Stimulated activated naive B cell treated with anti-CD40 and anti-IgM and Interleukin-4, amounts not matched to agents 10 μg/mL and 1 μg/mL and 100 μg/mL, for 72 hours (primary cell): ENCODE measurements around the gene SYNGR1.

Experiments used
- ATAC-seq, 2 donors: fragments of 150-1000 bp; cut with Tn5 transposase; replicated peaks; 2 replicates each; pipeline ENCODE4 v1.10.0; 2021; ENCODE audit warnings: moderate library complexity in 1 of 2
- DNase-seq: peaks from one replicate; pipeline ENCODE4 v3.0.0; 2021
- H3K27ac Mint-ChIP-seq: one replicate; pipeline ENCODE4 v1.8.0; 2022; ENCODE audit warnings: mild to moderate bottlenecking, mixed read lengths
- H3K27me3 Mint-ChIP-seq, 2 donors: one replicate each; pipeline ENCODE4 v1.8.0; 2022; ENCODE audit warnings: mixed read lengths in 2 of 2
- H3K36me3 Mint-ChIP-seq, 2 donors: one replicate each; pipeline ENCODE4 v1.8.0; 2022; ENCODE audit warnings: mixed read lengths in 2 of 2, mild to moderate bottlenecking in 1 of 2
- H3K4me1 Mint-ChIP-seq, 2 donors: one replicate each; pipeline ENCODE4 v1.8.0; 2022; ENCODE audit warnings: mixed read lengths in 2 of 2, mild to moderate bottlenecking in 1 of 2
- H3K4me3 Mint-ChIP-seq, 2 donors: one replicate each; pipeline ENCODE4 v1.8.0; 2022; ENCODE audit warnings: mild to moderate bottlenecking in 2 of 2, mixed read lengths in 2 of 2, moderate library complexity in 1 of 2
- H3K9me3 Mint-ChIP-seq, 2 donors: one replicate each; pipeline ENCODE4 v1.8.0; 2022; ENCODE audit warnings: mixed read lengths in 2 of 2, mild to moderate bottlenecking in 1 of 2

Gene SYNGR1

GRCh38 chr22:39381930-39382329 is 32.1 kb downstream of the SYNGR1 start:
- ATAC-seq (no peak), DNase-seq (no peak)
- H3K27ac Mint-ChIP-seq: no peak overlapping the region
- peaks cover under 1% of the 10 kb centered on the region in 2 donors for H3K27me3 Mint-ChIP-seq
- no peak overlapping the region for H3K4me3 Mint-ChIP-seq
- no peaks in the 10 kb centered on the region for H3K9me3 Mint-ChIP-seq
- H3K4me1 Mint-ChIP-seq: peaks cover 9 to 24% of the 10 kb centered on the region in 2 donors
- H3K36me3 Mint-ChIP-seq: peaks cover 0 to 4% of the 10 kb centered on the region in 2 donors

- Mint-ChIP-seq H3K4me3 (no peak overlapping the region), H3K9me3 (peaks cover 0 to 2% of the 10 kb centered on the region in 2 donors), H3K27ac (no peak overlapping the region), H3K36me3 (peaks cover 0 to 7% of the 10 kb centered on the region in 2 donors), H3K27me3 (peaks cover 5% of the 10 kb centered on the region in 2 donors), H3K4me1 (peaks cover 14 to 29% of the 10 kb centered on the region in 2 donors)
- ATAC-seq (peak; percentile 76 to 90), DNase-seq (peak; percentile 45)
Observed at GRCh38 chr22:39382410-39382809, 32.6 kb downstream of the SYNGR1 start.

- ATAC-seq: no peak
- Mint-ChIP-seq H3K27me3 (peaks cover 5 to 6% of the 10 kb centered on the region in 2 donors), H3K9me3 (peaks cover 0 to 2% of the 10 kb centered on the region in 2 donors), H3K27ac (no peak overlapping the region), H3K4me1 (peaks cover 16 to 39% of the 10 kb centered on the region in 2 donors), H3K4me3 (no peak overlapping the region), H3K36me3 (peaks cover 0 to 4% of the 10 kb centered on the region in 2 donors)
- no peak for DNase-seq
Observed at GRCh38 chr22:39383841-39384625, 34.2 kb downstream of the SYNGR1 start.

GRCh38 chr22:39384750-39385480 is 35.1 kb downstream of the SYNGR1 start:
- DNase-seq: no peak
- peaks cover 5 to 6% of the 10 kb centered on the region in 2 donors for H3K27me3 Mint-ChIP-seq
- H3K4me1 Mint-ChIP-seq: peaks cover 16 to 39% of the 10 kb centered on the region in 2 donors
- no peak for ATAC-seq
- no peak overlapping the region for H3K4me3 Mint-ChIP-seq
- H3K27ac Mint-ChIP-seq: no peak overlapping the region
- peaks cover 0 to 4% of the 10 kb centered on the region in 2 donors for H3K36me3 Mint-ChIP-seq
- peaks cover 0 to 2% of the 10 kb centered on the region in 2 donors for H3K9me3 Mint-ChIP-seq

- Mint-ChIP-seq H3K27me3 (peaks cover 5 to 6% of the 10 kb centered on the region in 2 donors), H3K9me3 (peaks cover 0 to 2% of the 10 kb centered on the region in 2 donors), H3K4me1 (peaks cover 8 to 23% of the 10 kb centered on the region in 2 donors), H3K27ac (peak overlapping the region; percentile 89), H3K4me3 (peak overlapping the region; percentile 85 to 88), H3K36me3 (peaks cover 0 to 4% of the 10 kb centered on the region in 2 donors)
- peak; percentile 67 for DNase-seq
- peak; percentile 85 to 89 for ATAC-seq
Observed at GRCh38 chr22:39388261-39389011, 38.6 kb downstream of the SYNGR1 start.

- no peak for DNase-seq
- Mint-ChIP-seq H3K36me3 (peaks cover 0 to 4% of the 10 kb centered on the region in 2 donors), H3K4me3 (no peak overlapping the region), H3K27ac (no peak overlapping the region), H3K9me3 (peaks cover 0 to 2% of the 10 kb centered on the region in 2 donors), H3K27me3 (peaks cover 5 to 6% of the 10 kb centered on the region in 2 donors), H3K4me1 (peaks cover 8 to 22% of the 10 kb centered on the region in 2 donors)
- no peak for ATAC-seq
Observed at GRCh38 chr22:39389420-39389819, 39.6 kb downstream of the SYNGR1 start.

- H3K27me3 Mint-ChIP-seq: peaks cover under 1% of the 10 kb centered on the region in 2 donors
- H3K36me3 Mint-ChIP-seq: no peaks in the 10 kb centered on the region
- H3K9me3 Mint-ChIP-seq: no peaks in the 10 kb centered on the region
- no peak overlapping the region for H3K4me3 Mint-ChIP-seq
- DNase-seq (no peak), ATAC-seq (no peak)
- peaks cover 3 to 10% of the 10 kb centered on the region in 2 donors for H3K4me1 Mint-ChIP-seq
- no peak overlapping the region for H3K27ac Mint-ChIP-seq
Observed at GRCh38 chr22:39392341-39392948, 42.7 kb downstream of the SYNGR1 start.

GRCh38 chr22:39395936-39396796 is 46.4 kb downstream of the SYNGR1 start:
- H3K4me3 Mint-ChIP-seq: no peak overlapping the region
- no peak overlapping the region for H3K27ac Mint-ChIP-seq
- H3K27me3 Mint-ChIP-seq: no peaks in the 10 kb centered on the region
- DNase-seq: no peak
- H3K36me3 Mint-ChIP-seq: no peaks in the 10 kb centered on the region
- H3K4me1 Mint-ChIP-seq: peaks cover 3 to 5% of the 10 kb centered on the region in 2 donors
- H3K9me3 Mint-ChIP-seq: no peaks in the 10 kb centered on the region
- ATAC-seq: no peak

GRCh38 chr22:39396797-39397195 is 47.0 kb downstream of the SYNGR1 start:
- Mint-ChIP-seq H3K4me3 (no peak overlapping the region), H3K9me3 (no peaks in the 10 kb centered on the region), H3K27me3 (no peaks in the 10 kb centered on the region), H3K27ac (no peak overlapping the region), H3K36me3 (peaks cover 0 to 3% of the 10 kb centered on the region in 2 donors), H3K4me1 (peaks cover 9 to 10% of the 10 kb centered on the region in 2 donors)
- DNase-seq (no peak), ATAC-seq (no peak)

- ATAC-seq (no peak), DNase-seq (no peak)
- peak overlapping the region; percentile 18 to 41 for H3K4me3 Mint-ChIP-seq
- peaks cover 12 to 23% of the 10 kb centered on the region in 2 donors for H3K36me3 Mint-ChIP-seq
- H3K27ac Mint-ChIP-seq: no peak overlapping the region
- peaks cover 25 to 35% of the 10 kb centered on the region in 2 donors for H3K4me1 Mint-ChIP-seq
- no peaks in the 10 kb centered on the region for H3K9me3 Mint-ChIP-seq
- no peaks in the 10 kb centered on the region for H3K27me3 Mint-ChIP-seq
Observed at GRCh38 chr22:39401301-39401631, 51.5 kb downstream of the SYNGR1 start.

GRCh38 chr22:39405346-39406085 is 55.7 kb downstream of the SYNGR1 start:
- ATAC-seq (no peak), DNase-seq (no peak)
- Mint-ChIP-seq H3K4me1 (peaks cover 30 to 43% of the 10 kb centered on the region in 2 donors), H3K27ac (no peak overlapping the region), H3K9me3 (no peaks in the 10 kb centered on the region), H3K4me3 (no peak overlapping the region), H3K36me3 (peaks cover 12 to 27% of the 10 kb centered on the region in 2 donors), H3K27me3 (no peaks in the 10 kb centered on the region)

- H3K36me3 Mint-ChIP-seq: peaks cover 11 to 18% of the 10 kb centered on the region in 2 donors
- no peak for ATAC-seq
- H3K27ac Mint-ChIP-seq: no peak overlapping the region
- peaks cover 24 to 38% of the 10 kb centered on the region in 2 donors for H3K4me1 Mint-ChIP-seq
- no peak overlapping the region for H3K4me3 Mint-ChIP-seq
- no peak for DNase-seq
- H3K27me3 Mint-ChIP-seq: no peaks in the 10 kb centered on the region
- no peaks in the 10 kb centered on the region for H3K9me3 Mint-ChIP-seq
Observed at GRCh38 chr22:39408173-39408572, 58.4 kb downstream of the SYNGR1 start.
